Measurements from ENCODE around the gene CERS4. TPM values are rescaled to one million over a fixed set of nuclear protein-coding genes. Genes with fewer than 3 reads are reported as not detected.
A peak's percentile ranks its signal among the peaks of the same experiment; 100 is the strongest.
"Not testable (repeated sequence)": the region's sequence is repeated elsewhere in the genome, so short reads cannot be mapped to it uniquely, and the experiment has no call there.

CERS4 gene
- total RNA-seq, 4 donors from 2014 or later, result 2.1 to 4.0 (median 2.7) TPM

DNA sequence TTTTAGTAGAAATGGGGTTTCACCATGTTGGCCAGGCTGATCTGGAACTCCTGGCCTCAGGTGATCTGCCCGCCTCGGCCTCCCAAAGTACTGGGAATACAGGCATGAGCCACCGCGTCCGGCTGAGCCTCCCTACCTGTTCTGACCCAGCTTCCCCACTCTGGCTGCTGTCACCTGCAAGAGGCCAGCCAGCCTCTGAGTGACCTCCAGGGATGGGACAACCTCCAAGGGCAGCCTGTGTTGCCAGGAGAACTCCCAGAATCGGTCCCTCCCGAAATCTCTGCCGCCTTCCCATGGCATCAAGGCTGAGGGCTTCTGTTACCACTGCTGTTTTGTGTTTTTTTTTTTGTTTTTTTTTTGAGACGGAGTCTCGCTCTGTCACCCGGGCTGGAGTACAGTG is 11.3 kb downstream of the CERS4 start:
- DNase-seq (no peak), ATAC-seq (no peak)
- TF ChIP-seq POLR2A (IDR thresholded peaks at IDR 0.05), result no peak
- H3K27ac ChIP-seq, result no peak overlapping the region
- H3K4me1 ChIP-seq, result no peaks in the 10 kb centered on the region
- H3K9me3 ChIP-seq, result no peaks in the 10 kb centered on the region
- intact Hi-C loops (cut with DNase I; ENCODE audit: low total_unique reads), result no loop called here
- H3K36me3 ChIP-seq, result no peaks in the 10 kb centered on the region
- in situ Hi-C loops (cut with MboI; ENCODE audit: low sequenced_read_pairs in 4 of 4), result no loop called here
- H3K27me3 ChIP-seq, result no peaks in the 10 kb centered on the region
- H3K4me3 ChIP-seq, result no peak overlapping the region

GRCh38 chr19:8221161-8221560 is 12.0 kb downstream of the CERS4 start:
- Histone ChIP-seq H3K36me3 (no peaks in the 10 kb centered on the region), H3K9me3 (no peaks in the 10 kb centered on the region), H3K27me3 (no peaks in the 10 kb centered on the region), H3K4me3 (no peak overlapping the region), H3K27ac (no peak overlapping the region), H3K4me1 (no peaks in the 10 kb centered on the region)
- ATAC-seq, result no peak
- in situ Hi-C loops (cut with MboI; ENCODE audit: low sequenced_read_pairs in 4 of 4) (no loop called here), intact Hi-C loops (cut with DNase I; ENCODE audit: low total_unique reads) (no loop called here)
- no peak for DNase-seq
- no peak for TF ChIP-seq CTCF (IDR thresholded peaks at IDR 0.05 in 4 of 5, conservative IDR thresholded peaks at IDR 0.05 in 1 of 5)

DNA sequence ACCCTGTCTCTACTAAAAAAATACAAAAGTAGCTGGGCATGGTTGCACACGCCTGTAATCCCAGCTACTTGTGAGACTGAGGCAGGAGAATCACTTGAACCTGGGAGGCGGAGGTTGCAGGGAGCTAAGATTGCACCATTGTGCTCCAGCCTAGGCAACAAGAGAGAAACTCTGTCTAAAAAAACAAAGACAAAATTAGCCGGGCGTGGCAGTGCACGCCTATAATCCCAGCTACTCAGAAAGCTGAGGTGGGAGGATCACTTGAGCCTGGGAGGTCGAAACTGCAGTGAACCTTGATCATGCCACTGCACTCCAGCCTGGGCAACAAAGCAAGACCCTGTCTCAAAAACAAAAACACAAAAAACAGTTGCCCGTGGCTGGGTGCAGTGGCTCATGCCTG is 14.3 kb downstream of the CERS4 start:
- intact Hi-C loops (cut with DNase I; ENCODE audit: low total_unique reads); H3K27ac ChIP-seq: not testable (repeated sequence)

GRCh38 chr19:8224394-8225145 is 15.4 kb downstream of the CERS4 start:
- Histone ChIP-seq H3K4me3 (no peak overlapping the region), H3K27ac (no peak overlapping the region), H3K27me3 (no peaks in the 10 kb centered on the region), H3K9me3 (no peaks in the 10 kb centered on the region), H3K36me3 (no peaks in the 10 kb centered on the region), H3K4me1 (no peaks in the 10 kb centered on the region)
- no peak for TF ChIP-seq POLR2A (IDR thresholded peaks at IDR 0.05)
- ATAC-seq (peak; percentile 53 to 65), DNase-seq (peak; percentile 18 to 65)
- in situ Hi-C loops (cut with MboI; ENCODE audit: low sequenced_read_pairs in 4 of 4), result no loop called here
- intact Hi-C loops (cut with DNase I; ENCODE audit: low total_unique reads), result no loop called here

More for the DNA sequence above, 14.3 kb downstream of the CERS4 start:
- ATAC-seq; H3K4me3 ChIP-seq; DNase-seq; H3K36me3 ChIP-seq; H3K9me3 ChIP-seq; in situ Hi-C loops (cut with MboI; ENCODE audit: low sequenced_read_pairs in 4 of 4); H3K27me3 ChIP-seq; H3K4me1 ChIP-seq: not testable (repeated sequence)

DNA sequence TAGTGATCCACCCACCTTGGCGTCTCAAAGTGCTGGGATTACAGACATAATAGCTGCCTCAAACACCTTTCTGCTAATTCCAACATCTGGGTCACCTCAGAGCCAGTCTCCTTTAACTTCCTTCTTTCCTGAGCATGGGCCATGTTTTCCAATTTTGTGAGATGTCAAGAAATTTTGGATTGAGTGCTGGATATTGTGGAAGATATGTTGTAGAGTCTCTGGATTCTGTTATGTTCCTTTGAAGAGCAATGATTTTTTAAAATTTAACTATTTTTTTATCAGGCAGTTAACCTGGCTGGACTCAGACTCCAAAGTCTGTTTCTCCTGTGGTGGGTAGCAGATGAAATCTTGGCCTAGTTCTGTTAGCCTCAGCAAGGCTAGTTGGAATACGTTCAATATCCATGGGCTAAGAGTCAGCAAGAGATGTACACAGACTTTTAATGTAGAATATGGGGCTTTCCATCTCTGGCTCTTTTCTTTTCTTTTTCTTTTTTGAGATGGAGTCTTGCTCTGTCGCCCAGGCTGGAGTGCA is 22.0 kb downstream of the CERS4 start:
- in situ Hi-C loops (cut with MboI; ENCODE audit: low sequenced_read_pairs in 4 of 4), result no loop called here
- H3K27me3 ChIP-seq, result no peaks in the 10 kb centered on the region
- DNase-seq, result no peak
- ATAC-seq, result no peak
- no peak overlapping the region for H3K27ac ChIP-seq
- intact Hi-C loops (cut with DNase I; ENCODE audit: low total_unique reads), result no loop called here
- no peaks in the 10 kb centered on the region for H3K36me3 ChIP-seq
- no peaks in the 10 kb centered on the region for H3K4me1 ChIP-seq
- H3K4me3 ChIP-seq, result no peak overlapping the region
- TF ChIP-seq CTCF (IDR thresholded peaks at IDR 0.05 in 4 of 5, conservative IDR thresholded peaks at IDR 0.05 in 1 of 5) (no peak), POLR2A (IDR thresholded peaks at IDR 0.05) (no peak)
- no peaks in the 10 kb centered on the region for H3K9me3 ChIP-seq

DNA sequence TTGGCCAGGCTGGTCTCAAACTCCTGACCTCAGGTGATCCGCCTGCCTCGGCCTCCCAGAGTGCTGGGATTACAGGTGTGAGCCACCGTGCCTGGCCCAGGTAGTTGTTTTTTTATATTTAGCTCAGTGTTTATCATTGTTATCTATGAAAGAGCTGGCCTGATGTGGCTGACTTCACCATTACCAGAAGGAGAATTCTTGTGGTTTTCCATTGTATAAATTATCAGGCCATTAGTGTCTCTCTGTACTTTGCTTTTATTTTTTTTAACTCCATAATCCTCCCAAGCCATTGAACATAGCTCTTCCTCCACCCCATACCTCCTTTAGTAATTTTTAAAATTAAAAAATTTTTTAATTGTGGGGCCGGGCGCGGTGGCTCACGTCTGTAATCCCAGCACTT is 24.2 kb downstream of the CERS4 start:
- in situ Hi-C loops (cut with MboI; ENCODE audit: low sequenced_read_pairs in 4 of 4), result no loop called here
- intact Hi-C loops (cut with DNase I; ENCODE audit: low total_unique reads), result no loop called here

More for the DNA sequence above, 24.2 kb downstream of the CERS4 start:
- no peaks in the 10 kb centered on the region for H3K27me3 ChIP-seq
- DNase-seq, result no peak
- no peak for ATAC-seq
- H3K4me1 ChIP-seq, result no peaks in the 10 kb centered on the region
- no peaks in the 10 kb centered on the region for H3K9me3 ChIP-seq
- no peak overlapping the region for H3K4me3 ChIP-seq
- TF ChIP-seq CTCF (IDR thresholded peaks at IDR 0.05 in 4 of 5, conservative IDR thresholded peaks at IDR 0.05 in 1 of 5) (no peak), POLR2A (IDR thresholded peaks at IDR 0.05) (no peak)
- no peak overlapping the region for H3K27ac ChIP-seq
- no peaks in the 10 kb centered on the region for H3K36me3 ChIP-seq

Measured in gastrocnemius medialis (tissue), 4 donors.